HepG2 (cell line): ENCODE measurements around the gene MDFIC. TPM values are rescaled to one million over a fixed set of nuclear protein-coding genes. Genes with fewer than 3 reads are reported as not detected.

Experiments
- ATAC-seq: fragments of 200-7000 bp; cut with Tn5 transposase; 3 replicates; pipeline ENCODE4 v1.9.1; 2020; ENCODE audit warnings: mild to moderate bottlenecking, moderate library complexity
- BruUV-seq: library from RNA; stranded (reverse); fragments of 400-500 nt; replicated peaks from 2 replicates; lab custom pipeline; 2021; lab: Mats Ljungman, UMichigan
- CTCF ChIA-PET: fragments of 300-600 bp; formaldehyde crosslinking; extraction: SDS; loops from one replicate; lab custom pipeline; 2021; ENCODE audit warnings: low total read pairs, inconsistent platforms, low intra/inter-chr PET ratio; lab: Yijun Ruan, JAX
- POLR2A ChIA-PET: fragments of 350-600 bp; sonication (Branson Sonifier 250); formaldehyde crosslinking; loops from one replicate; lab custom pipeline; 2020; ENCODE audit warnings: antibody characterized with exemption, inconsistent platforms; lab: Yijun Ruan, JAX
- DNase-seq: peaks from one replicate; pipeline ENCODE4 v3.0.0-alpha.2; 2015; ENCODE audit warnings: low spot score
- FAIRE-seq: peaks from 3 replicates; lab custom pipeline; 2011; peaks lifted over from hg19 to GRCh38; lab: Jason Lieb, UNC
- H2AFZ ChIP-seq: one replicate; pipeline ENCODE4 v1.6.1; 2011; ENCODE audit warnings: low read length, inconsistent platforms
- H3K27ac ChIP-seq: fragments of 300-600 bp; 3 replicates; pipeline ENCODE4 v1.8.0; 2011; ENCODE audit warnings: mixed run types, mild to moderate bottlenecking, mixed read lengths, low read length, inconsistent platforms; ENCODE audit not compliant: insufficient read depth; ENCODE audit errors: extremely low read length
- H3K27me3 ChIP-seq, 2 experiments: fragments of 200-600 bp in 1 of 2; 2 replicates in 1 of 2; 3 replicates in 1 of 2; pipeline versions ENCODE4 v1.6.0 to v1.8.0; 2011; ENCODE audit warnings: low read length in 2 of 2, mild to moderate bottlenecking in 2 of 2, moderate library complexity in 2 of 2, inconsistent platforms in 1 of 2; ENCODE audit not compliant: insufficient read depth in 2 of 2, control insufficient read depth in 1 of 2
- H3K36me3 ChIP-seq, 2 experiments: fragments of 200-600 bp in 1 of 2; replicated peaks in 1 of 2; 2 replicates in 1 of 2; 3 replicates in 1 of 2; pipeline versions ENCODE4 v1.5.1 to v1.8.0; 2011; ENCODE audit warnings: low read length in 2 of 2, inconsistent platforms in 1 of 2; ENCODE audit not compliant: insufficient read depth in 2 of 2, control insufficient read depth in 1 of 2
- H3K4me1 ChIP-seq: 2 replicates; pipeline ENCODE4 v1.5.1; 2012; ENCODE audit warnings: low read length, inconsistent platforms; ENCODE audit not compliant: insufficient read depth
- H3K4me2 ChIP-seq: 2 replicates; pipeline ENCODE4 v1.6.0; 2011; ENCODE audit warnings: low read depth, low read length, inconsistent platforms
- H3K4me3 ChIP-seq, 3 experiments: fragments of 200-600 bp in 1 of 3; sonication (generic), shearing (Covaris generic) in 1 of 3; replicated peaks in 1 of 3; 2 replicates each; pipeline ENCODE4 v1.5.1; 2011 to 2016; ENCODE audit warnings: low read length in 3 of 3, inconsistent platforms in 2 of 3, low read depth in 2 of 3, mild to moderate bottlenecking in 2 of 3, control low read depth in 1 of 3, mixed read lengths in 1 of 3; ENCODE audit not compliant: insufficient read depth in 1 of 3
- H3K79me2 ChIP-seq: one replicate; pipeline ENCODE4 v1.6.1; 2011; ENCODE audit warnings: low read length, inconsistent platforms; ENCODE audit not compliant: insufficient read depth
- H3K9ac ChIP-seq: 2 replicates; pipeline ENCODE4 v1.6.0; 2011; ENCODE audit warnings: mild to moderate bottlenecking, low read depth, low read length, inconsistent platforms; ENCODE audit not compliant: insufficient read depth
- H3K9me3 ChIP-seq: 2 replicates; pipeline ENCODE4 v1.5.1; 2012; ENCODE audit warnings: mild to moderate bottlenecking, low read length
- H4K20me1 ChIP-seq: 2 replicates; pipeline ENCODE4 v1.6.0; 2011; ENCODE audit warnings: inconsistent platforms, mild to moderate bottlenecking, low read length, moderate library complexity; ENCODE audit not compliant: insufficient read depth
- HDAC6 ChIP-seq: fragments of 200-600 bp; sonication (generic); IDR thresholded peaks from 2 replicates; pipeline ENCODE4 v1.7.0; 2017; ENCODE audit warnings: mild to moderate bottlenecking, antibody characterized with exemption, low read length, low read depth
- HNRNPL ChIP-seq: fragments of 200-400 bp; formaldehyde crosslinking; IDR thresholded peaks from 2 replicates; pipeline ENCODE4 v1.6.1; 2017; ENCODE audit warnings: mild to moderate bottlenecking, low read depth, low read length
- KAT2B ChIP-seq: fragments of 150-350 bp; IDR thresholded peaks from 2 replicates; pipeline ENCODE4 v1.6.1; 2014; ENCODE audit warnings: low read depth, low read length, borderline replicate concordance
- ZNF317 ChIP-seq: sonication (generic); formaldehyde crosslinking; IDR thresholded peaks from 2 replicates; pipeline ENCODE4 v1.5.0; 2020; ENCODE audit warnings: mild to moderate bottlenecking, missing genetic modification reagents
- ZNF460 ChIP-seq: sonication (generic); formaldehyde crosslinking; IDR thresholded peaks from 2 replicates; pipeline ENCODE4 v1.5.1; 2020; ENCODE audit warnings: missing genetic modification reagents, mild to moderate bottlenecking, borderline replicate concordance
- WGBS: methylation state at CpG from one replicate; pipeline ENCODE4 v1.1.6; 2017; ENCODE audit warnings: low lambda C conversion rate; 5-methylcytosine and 5-hydroxymethylcytosine counted together
- in situ Hi-C: cut with HindIII; loops from 2 replicates; pipeline ENCODE4 v1.10.0; 2017; ENCODE audit warnings: low pct_unique_long_range_greater_than_20kb; ENCODE audit not compliant: extremely low pct_ligation_motif_present
- intact Hi-C: fragments of 100-400 bp; cut with micrococcal nuclease; formaldehyde crosslinking; loops from one replicate; pipeline ENCODE4 v1.10.0; 2022; ENCODE audit not compliant: unreplicated experiment
- polyA plus RNA-seq, 8 experiments: library from polyadenylated mRNA; depleted of rRNA in 3 of 8; stranded (reverse) in 7 of 8; unstranded in 1 of 8; fragments of >200 nt; fragmentation: Illumina TruSeq in 4 of 8; extraction: Trizol in 4 of 8; gene quantifications; 2 replicates each; pipeline versions ENCODE4 v1.2.1 to v1.2.3, GENCODE V29; 2011 to 2016; ENCODE audit warnings: low read depth in 4 of 8, missing spikeins in 1 of 8, mixed read lengths in 1 of 8; ENCODE audit not compliant: insufficient read depth in 1 of 8
- total RNA-seq, 5 experiments: library from RNA; depleted of rRNA; stranded (reverse); fragments of >200 nt; fragmentation: Illumina TruSeq; extraction: Trizol; gene quantifications; 2 replicates each; pipeline ENCODE4 v1.2.3, GENCODE V29; 2016; ENCODE audit warnings: low read depth in 1 of 5
- TF ChIP-seq, protein P1 (sequence below): sonication (generic); formaldehyde crosslinking; IDR thresholded peaks from 2 replicates; pipeline ENCODE4 v1.8.0; 2022; ENCODE audit warnings: mild to moderate bottlenecking, missing genetic modification reagents, moderate library complexity
- TF ChIP-seq, protein P2 (sequence below): IDR thresholded peaks from 2 replicates; pipeline ENCODE4 v1.6.1; 2018; ENCODE audit warnings: missing genetic modification reagents, mild to moderate bottlenecking, missing compliant biosample characterization

MDFIC gene
- total and polyA plus RNA-seq, 2 of the 13 experiments (the other 11 are each of a cell fraction or from before 2014, with no cell fraction given) = 0.13 TPM; not detected in 1

DNA sequence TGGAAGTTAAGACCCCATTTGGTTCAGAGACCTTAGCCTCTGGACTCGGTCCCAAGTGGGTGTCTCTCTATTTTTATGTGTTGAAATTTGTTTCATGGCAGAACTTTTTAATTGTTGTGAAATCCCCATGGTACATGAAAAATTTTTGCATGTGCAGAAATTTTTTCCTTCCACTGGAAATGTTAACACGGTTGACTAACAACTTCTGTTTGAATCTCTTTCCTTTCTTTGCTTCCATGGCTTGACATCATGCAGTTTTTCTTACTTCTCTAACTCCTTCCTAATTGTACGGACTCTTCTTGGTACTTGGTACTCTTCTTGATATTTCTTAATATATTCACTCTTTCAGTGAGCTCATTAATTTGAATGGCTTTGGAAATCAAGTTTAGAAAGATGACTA is 18.3 kb downstream of the MDFIC start:
- no peaks in the 10 kb centered on the region for H3K4me1 ChIP-seq
- no peak overlapping the region for H3K9ac ChIP-seq
- H3K36me3 ChIP-seq = no peaks in the 10 kb centered on the region
- CTCF ChIA-PET = no interaction called here
- FAIRE-seq (no peak), DNase-seq (no peak), ATAC-seq (no peak)
- 44% methylated on average over 3 of the region's 3 CpGs for WGBS
- no TSS peak for BruUV-seq
- no peaks in the 10 kb centered on the region for H3K79me2 ChIP-seq
- no peaks in the 10 kb centered on the region for H3K9me3 ChIP-seq
- no peak overlapping the region for H3K27ac ChIP-seq
- POLR2A ChIA-PET = no interaction called here
- no peak overlapping the region for H3K4me3 ChIP-seq
- H3K27me3 ChIP-seq = no peaks in the 10 kb centered on the region
- H3K4me2 ChIP-seq = no peak overlapping the region
- no peak for TF ChIP-seq ZNF460 (CRISPR knock-in tag)
- H2AFZ ChIP-seq = no peak overlapping the region
- no peaks in the 10 kb centered on the region for H4K20me1 ChIP-seq
- intact Hi-C loops = no loop called here
- in situ Hi-C loops = no loop called here

DNA sequence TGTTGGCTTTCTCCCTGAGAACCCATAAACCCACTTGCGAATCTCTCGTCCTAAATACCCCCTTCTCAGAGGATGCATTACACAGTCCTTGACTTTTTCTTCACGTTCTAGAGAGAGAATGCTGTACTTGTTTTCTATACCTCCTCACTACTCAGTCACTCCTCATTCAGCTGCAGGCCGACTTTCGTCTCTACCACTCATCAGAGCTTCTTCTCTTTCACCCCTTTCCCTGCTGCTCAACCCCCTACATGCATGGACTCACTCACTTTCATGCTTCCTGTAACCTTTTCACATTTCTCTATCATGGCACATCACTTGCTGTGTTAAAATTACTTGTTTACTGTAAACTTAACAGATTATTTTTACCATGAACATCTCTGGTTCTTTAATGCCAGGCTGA is 19.8 kb downstream of the MDFIC start:
- H3K27me3 ChIP-seq = no peaks in the 10 kb centered on the region
- no peaks in the 10 kb centered on the region for H3K79me2 ChIP-seq
- no peaks in the 10 kb centered on the region for H3K4me1 ChIP-seq
- intact Hi-C loops = no loop called here
- no peak overlapping the region for H3K4me3 ChIP-seq
- no peak for DNase-seq
- in situ Hi-C loops = no loop called here
- H4K20me1 ChIP-seq = no peaks in the 10 kb centered on the region
- TF ChIP-seq ZNF317 (CRISPR knock-in tag) (no peak), KAT2B (no peak), HDAC6 (no peak), HNRNPL (no peak)
- TF ChIP-seq, protein P1, sequence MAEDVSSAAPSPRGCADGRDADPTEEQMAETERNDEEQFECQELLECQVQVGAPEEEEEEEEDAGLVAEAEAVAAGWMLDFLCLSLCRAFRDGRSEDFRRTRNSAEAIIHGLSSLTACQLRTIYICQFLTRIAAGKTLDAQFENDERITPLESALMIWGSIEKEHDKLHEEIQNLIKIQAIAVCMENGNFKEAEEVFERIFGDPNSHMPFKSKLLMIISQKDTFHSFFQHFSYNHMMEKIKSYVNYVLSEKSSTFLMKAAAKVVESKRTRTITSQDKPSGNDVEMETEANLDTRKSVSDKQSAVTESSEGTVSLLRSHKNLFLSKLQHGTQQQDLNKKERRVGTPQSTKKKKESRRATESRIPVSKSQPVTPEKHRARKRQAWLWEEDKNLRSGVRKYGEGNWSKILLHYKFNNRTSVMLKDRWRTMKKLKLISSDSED = no peak
- TF ChIP-seq, protein P2, sequence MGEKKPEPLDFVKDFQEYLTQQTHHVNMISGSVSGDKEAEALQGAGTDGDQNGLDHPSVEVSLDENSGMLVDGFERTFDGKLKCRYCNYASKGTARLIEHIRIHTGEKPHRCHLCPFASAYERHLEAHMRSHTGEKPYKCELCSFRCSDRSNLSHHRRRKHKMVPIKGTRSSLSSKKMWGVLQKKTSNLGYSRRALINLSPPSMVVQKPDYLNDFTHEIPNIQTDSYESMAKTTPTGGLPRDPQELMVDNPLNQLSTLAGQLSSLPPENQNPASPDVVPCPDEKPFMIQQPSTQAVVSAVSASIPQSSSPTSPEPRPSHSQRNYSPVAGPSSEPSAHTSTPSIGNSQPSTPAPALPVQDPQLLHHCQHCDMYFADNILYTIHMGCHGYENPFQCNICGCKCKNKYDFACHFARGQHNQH (CRISPR knock-in tag) = no peak
- no TSS peak for BruUV-seq
- H3K36me3 ChIP-seq = no peaks in the 10 kb centered on the region
- no peaks in the 10 kb centered on the region for H3K9me3 ChIP-seq
- no peak overlapping the region for H3K27ac ChIP-seq
- no peak overlapping the region for H3K4me2 ChIP-seq
- H2AFZ ChIP-seq = no peak overlapping the region
- H3K9ac ChIP-seq = no peak overlapping the region
- 28% methylated on average over 5 of the region's 5 CpGs for WGBS
- no peak for FAIRE-seq
- CTCF ChIA-PET = no interaction called here
- POLR2A ChIA-PET = no interaction called here
- ATAC-seq = no peak
